Measurements from ENCODE around the gene ADH7. TPM values are rescaled to one million over a fixed set of nuclear protein-coding genes. Genes with fewer than 3 reads are reported as not detected.

Gene ADH7
- total and polyA plus RNA-seq, 11 donors, result not detected

GRCh38 chr4:99437723-99438404 is 2.7 kb upstream of the ADH7 start:
- Histone ChIP-seq H3K4me3 (no peak overlapping the region), H3K36me3 (no peaks in the 10 kb centered on the region), H3K27ac (no peak overlapping the region), H3K4me1 (no peaks in the 10 kb centered on the region), H3K9me3 (no peaks in the 10 kb centered on the region), H3K27me3 (no peaks in the 10 kb centered on the region)
- ATAC-seq, result no peak
- 53 to 67% (median 58%) methylated on average over 5 of the region's 5 CpGs for WGBS, 4 donors
- intact Hi-C loops (cut with DNase I), result no loop called here
- TF ChIP-seq CTCF (IDR thresholded peaks at IDR 0.05) (no peak), POLR2A (IDR thresholded peaks at IDR 0.05) (no peak)
- no peak for DNase-seq

- H3K4me3 ChIP-seq, result no peak overlapping the region
- H3K27me3 ChIP-seq, result no peaks in the 10 kb centered on the region
- DNase-seq (no peak), ATAC-seq (no peak)
- H3K36me3 ChIP-seq, result no peaks in the 10 kb centered on the region
- no peaks in the 10 kb centered on the region for H3K9me3 ChIP-seq
- H3K4me1 ChIP-seq, result no peaks in the 10 kb centered on the region
- intact Hi-C loops (cut with DNase I), result no loop called here
- no peak for TF ChIP-seq POLR2A (IDR thresholded peaks at IDR 0.05)
- no peak for TF ChIP-seq CTCF (IDR thresholded peaks at IDR 0.05)
- WGBS, 4 donors, result 88 to 96% (median 93%) methylated on average over 3 of the region's 3 CpGs
- H3K27ac ChIP-seq, result no peak overlapping the region
These were observed 2.0 kb upstream of the ADH7 start for GRCh38 chr4:99436976-99437722.

- WGBS, 4 donors, result 70 to 79% (median 73%) methylated on average over 2 of the region's 2 CpGs
- Histone ChIP-seq H3K27ac (no peak overlapping the region), H3K4me3 (no peak overlapping the region), H3K27me3 (no peaks in the 10 kb centered on the region), H3K36me3 (no peaks in the 10 kb centered on the region), H3K4me1 (no peaks in the 10 kb centered on the region), H3K9me3 (no peaks in the 10 kb centered on the region)
- ATAC-seq (no peak), DNase-seq (no peak)
- intact Hi-C loops (cut with DNase I), result no loop called here
- no peak for TF ChIP-seq CTCF (IDR thresholded peaks at IDR 0.05)
These were observed 1.3 kb upstream of the ADH7 start for GRCh38 chr4:99436462-99436861.

GRCh38 chr4:99430106-99430505 is 5.0 kb downstream of the ADH7 start:
- no peak overlapping the region for H3K4me3 ChIP-seq
- H3K9me3 ChIP-seq, result no peaks in the 10 kb centered on the region
- TF ChIP-seq POLR2A (IDR thresholded peaks at IDR 0.05) (no peak), CTCF (IDR thresholded peaks at IDR 0.05) (no peak)
- H3K4me1 ChIP-seq, result no peaks in the 10 kb centered on the region
- H3K36me3 ChIP-seq, result no peaks in the 10 kb centered on the region
- DNase-seq, result no peak
- ATAC-seq, result no peak
- intact Hi-C loops (cut with DNase I), result no loop called here
- no peak overlapping the region for H3K27ac ChIP-seq
- H3K27me3 ChIP-seq, result no peaks in the 10 kb centered on the region

Data from heart left ventricle (tissue), 16 donors.